ENCODE data around the gene ATG10.
"Not testable (repeated sequence)": the region's sequence is repeated elsewhere in the genome, so short reads cannot be mapped to it uniquely, and the experiment has no call there.

Gene ATG10

GRCh38 chr5:82244854-82245635, 273.2 kb downstream of the ATG10 start:
- DNase-seq, result no peak

DNA sequence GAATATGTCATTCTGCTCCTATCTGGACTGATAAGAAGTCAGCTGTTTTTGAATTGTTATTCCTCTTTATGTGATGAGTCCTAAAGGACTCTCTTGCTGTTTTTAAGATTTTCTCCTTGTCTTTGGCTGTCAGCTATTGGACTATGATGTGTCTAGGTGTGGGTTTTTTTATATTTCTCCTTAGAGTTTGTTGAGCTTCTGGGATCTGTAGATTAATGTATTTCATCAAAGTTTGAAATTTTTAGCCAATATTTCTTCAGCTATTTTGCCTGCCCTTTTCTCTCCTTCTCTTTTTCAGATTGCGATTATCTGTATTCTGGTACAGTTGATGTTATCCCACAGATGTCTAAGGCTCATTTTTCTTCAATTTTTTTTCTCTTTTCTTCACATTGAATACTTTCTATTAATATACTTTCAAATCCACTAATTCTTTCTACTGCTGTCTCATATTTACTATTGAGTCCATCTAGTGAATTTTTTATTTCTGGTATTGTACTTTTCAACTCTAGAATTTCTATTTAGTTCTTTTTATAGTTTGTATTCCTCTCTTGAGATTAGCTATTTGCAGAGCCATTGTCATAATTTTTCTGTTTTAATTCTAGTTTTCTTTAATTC, 275.2 kb downstream of the ATG10 start:
- no peak for DNase-seq

DNA sequence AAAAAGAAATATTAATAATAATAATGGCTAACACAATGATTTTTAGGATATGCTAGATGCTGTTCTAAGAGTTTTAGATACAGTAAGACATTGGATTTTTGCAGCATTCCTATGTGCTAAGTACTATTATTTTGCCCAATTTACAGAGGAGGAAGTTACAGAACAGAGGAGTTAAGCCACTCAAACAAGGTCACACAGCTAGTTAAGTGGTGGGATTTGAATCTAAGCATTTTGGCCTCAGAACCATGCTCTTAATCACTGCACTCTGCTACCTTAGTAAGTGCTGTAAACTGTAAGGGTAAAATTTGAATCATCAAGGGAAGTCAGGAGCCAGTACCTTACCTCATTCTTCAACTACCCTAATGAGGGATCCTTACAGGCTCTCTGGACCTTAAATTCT, 280.9 kb downstream of the ATG10 start:
- no peak for DNase-seq

GRCh38 chr5:82255844-82256243, 284.0 kb downstream of the ATG10 start:
- no peak for DNase-seq

DNA sequence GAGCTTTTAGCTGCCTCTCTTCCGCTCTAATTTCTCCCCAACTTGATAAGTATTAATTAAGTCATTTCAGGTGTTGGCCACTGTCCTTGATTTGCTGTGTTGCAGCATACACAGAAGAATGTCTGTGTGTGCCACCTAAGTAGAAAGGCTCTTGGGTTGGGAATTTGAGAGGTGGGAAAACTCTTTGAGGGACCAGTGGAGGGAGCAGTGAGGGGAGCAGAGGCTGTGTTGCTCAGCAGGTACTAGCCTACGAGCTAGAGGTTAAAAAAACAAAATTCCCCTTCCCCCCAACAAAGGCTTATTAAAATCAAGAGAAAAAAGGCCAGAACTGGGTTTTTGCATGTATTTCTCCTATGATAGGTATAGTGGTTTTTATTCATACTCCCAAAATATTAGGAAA, 285.4 kb downstream of the ATG10 start:
- DNase-seq, result no peak

- no peak for DNase-seq
Measured at GRCh38 chr5:82257729-82258128, 285.9 kb downstream of the ATG10 start.

DNA sequence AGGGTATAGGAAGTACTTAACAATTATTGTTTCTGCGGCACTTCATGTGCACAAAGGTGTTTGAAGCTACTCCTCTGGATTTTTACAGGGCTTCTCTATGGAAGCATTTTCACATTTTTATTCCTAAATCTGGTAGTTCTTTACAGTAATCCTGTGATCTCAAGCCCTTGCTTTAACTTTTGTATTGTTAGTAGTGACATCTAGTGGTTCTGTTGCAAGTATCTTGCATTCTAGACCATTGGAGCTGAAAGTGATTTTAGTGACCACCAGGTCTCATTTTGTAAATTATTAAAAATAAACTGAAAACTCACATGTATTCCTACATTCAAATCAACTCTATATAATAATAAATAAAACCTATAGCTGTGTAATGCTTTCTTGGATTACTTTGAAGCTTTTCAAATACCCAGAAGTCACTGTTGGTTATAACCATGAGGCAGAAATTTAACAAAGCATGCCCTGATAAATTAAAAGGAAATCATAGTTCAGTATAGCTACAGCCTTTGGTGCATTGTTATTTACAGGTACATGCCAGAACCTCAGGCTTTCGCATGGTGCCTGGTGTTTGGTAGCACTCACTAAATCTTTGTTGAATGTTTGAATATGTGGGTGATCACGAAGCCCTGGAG, 287.5 kb downstream of the ATG10 start:
- DNase-seq, result no peak

DNA sequence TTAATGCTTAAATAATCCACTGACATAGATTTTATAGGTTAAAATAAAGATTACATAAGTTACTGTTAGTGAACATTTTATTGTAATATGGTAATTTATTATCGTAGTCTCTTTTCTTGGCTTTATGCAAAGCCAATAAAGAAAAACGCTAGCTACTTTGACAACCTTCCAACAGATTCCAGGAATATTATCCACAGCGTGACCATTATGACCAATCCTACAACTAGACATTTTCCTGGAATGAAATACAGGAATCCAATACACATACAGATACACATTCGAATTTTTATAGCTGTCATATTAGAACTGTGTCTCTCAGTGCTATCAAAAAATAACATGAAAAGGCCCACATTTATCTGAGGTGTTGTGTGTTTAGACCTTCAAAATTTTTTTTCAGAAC, 293.2 kb downstream of the ATG10 start:
- DNase-seq, result no peak

GRCh38 chr5:82267297-82267933, 295.6 kb downstream of the ATG10 start:
- DNase-seq, result not testable (repeated sequence)

- not testable (repeated sequence) for DNase-seq
Measured at GRCh38 chr5:82269363-82269762, 297.5 kb downstream of the ATG10 start.

- DNase-seq, result peak; percentile 13
Measured at GRCh38 chr5:82272571-82273356, 300.9 kb downstream of the ATG10 start.

- DNase-seq, result not testable (repeated sequence)
Measured at GRCh38 chr5:82273426-82273825, 301.6 kb downstream of the ATG10 start.

DNA sequence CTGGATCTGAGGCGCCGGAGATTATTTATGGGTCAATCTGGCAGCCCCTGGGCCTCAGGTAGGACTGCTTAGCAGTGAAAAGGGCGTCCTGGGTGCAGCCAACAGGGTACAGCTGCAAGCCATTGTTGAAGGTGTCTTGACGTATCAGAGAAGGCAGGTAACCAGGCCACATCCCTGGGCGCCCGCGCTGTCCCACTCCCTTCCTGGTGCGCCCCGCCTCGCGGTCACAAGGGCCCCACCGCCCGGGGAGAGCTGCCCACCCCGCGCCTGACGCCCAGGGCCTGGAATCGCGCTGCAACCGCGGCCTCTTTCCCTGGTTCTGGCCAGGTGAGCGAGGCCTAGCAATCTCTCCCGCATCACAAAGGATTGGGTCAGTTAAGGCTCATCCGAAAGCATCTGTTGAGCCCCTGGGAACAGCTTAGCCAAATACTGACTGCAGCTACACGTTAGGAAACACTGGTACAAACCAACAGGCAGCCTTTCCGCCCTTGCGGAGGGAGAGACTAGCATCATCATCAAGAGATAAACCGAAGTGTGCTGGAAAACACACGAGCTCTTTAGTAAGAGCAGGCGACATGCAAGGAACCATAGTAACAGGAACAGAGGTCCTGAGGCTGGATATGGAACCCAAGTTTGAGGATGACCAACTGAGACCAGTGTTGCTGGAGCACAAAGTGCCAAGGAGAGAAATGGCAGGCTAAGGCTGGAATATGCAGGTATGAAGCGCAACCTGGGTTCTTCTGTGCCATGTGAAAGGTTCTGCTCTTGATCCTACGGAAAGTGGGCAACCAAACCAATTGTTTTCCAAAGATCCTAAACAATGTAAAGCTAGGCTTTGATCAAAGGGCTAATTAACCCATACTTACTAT, 302.8 kb downstream of the ATG10 start:
- peak; percentile 17 for DNase-seq

DNA sequence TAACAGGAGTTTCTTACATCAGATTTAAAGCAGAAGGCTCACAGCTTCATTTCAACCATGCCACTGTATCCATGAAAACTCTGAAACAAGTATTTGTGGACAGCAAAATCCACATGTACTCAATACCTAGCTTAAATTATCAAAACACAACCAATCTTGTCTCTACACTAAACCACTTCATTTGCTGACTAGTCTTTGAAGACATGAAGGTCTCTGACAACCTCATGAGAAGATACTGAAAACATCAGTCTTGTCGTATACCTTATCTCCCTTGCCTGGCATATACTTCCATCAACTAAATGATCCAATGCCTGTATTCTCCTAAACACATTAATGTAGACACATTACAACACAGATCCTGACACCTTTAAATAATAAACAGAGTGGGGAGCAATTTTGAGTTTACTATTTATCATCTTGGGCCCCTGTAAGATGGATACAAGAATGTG, 303.4 kb downstream of the ATG10 start:
- DNase-seq, result no peak

- DNase-seq, result no peak
Measured at GRCh38 chr5:82276800-82277612, 305.2 kb downstream of the ATG10 start.

- DNase-seq, result peak; percentile 24
Measured at GRCh38 chr5:82277613-82277986, 305.8 kb downstream of the ATG10 start.

- peak; percentile 90 for DNase-seq
Measured at GRCh38 chr5:82277987-82278710, 306.3 kb downstream of the ATG10 start, which contains the start of gene RPS23. Gene RPS23 (minus strand): TSS chr5:82278354. CDS start chr5:82278323, 31 bp downstream.

- DNase-seq, result no peak
Measured at GRCh38 chr5:82278711-82279370, 307.0 kb downstream of the ATG10 start.

GRCh38 chr5:82283893-82284292, 312.1 kb downstream of the ATG10 start:
- no peak for DNase-seq
